Measurements from ENCODE around the gene NOVA2.

The NOVA2 gene

GRCh38 chr19:45895519-45895972, 78.1 kb downstream of the NOVA2 start:
- DNase-seq (ENCODE audit: low spot score): no peak

DNA sequence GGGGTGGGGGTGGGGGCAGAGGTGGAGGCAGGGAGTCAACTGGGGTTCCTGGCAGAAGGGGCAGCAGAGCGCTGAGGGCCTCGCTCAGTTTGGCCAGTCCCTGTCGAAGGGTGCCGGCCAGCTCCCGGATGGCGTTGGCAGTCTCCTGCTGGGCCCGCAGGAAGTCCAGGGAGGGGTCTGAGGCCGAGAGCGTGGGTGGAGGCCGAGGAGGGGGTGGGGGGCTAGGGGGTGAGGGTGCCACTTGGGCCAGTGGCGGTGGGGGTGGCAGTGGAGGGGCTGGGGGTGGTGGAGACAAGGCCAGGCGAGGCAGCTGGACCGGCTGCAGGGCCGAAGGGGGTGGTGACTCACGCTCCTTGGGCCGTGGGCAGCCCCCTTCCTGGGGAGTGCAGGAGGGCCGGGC, 82.8 kb downstream of the NOVA2 start:
- no peak for DNase-seq (ENCODE audit: low spot score)

DNA sequence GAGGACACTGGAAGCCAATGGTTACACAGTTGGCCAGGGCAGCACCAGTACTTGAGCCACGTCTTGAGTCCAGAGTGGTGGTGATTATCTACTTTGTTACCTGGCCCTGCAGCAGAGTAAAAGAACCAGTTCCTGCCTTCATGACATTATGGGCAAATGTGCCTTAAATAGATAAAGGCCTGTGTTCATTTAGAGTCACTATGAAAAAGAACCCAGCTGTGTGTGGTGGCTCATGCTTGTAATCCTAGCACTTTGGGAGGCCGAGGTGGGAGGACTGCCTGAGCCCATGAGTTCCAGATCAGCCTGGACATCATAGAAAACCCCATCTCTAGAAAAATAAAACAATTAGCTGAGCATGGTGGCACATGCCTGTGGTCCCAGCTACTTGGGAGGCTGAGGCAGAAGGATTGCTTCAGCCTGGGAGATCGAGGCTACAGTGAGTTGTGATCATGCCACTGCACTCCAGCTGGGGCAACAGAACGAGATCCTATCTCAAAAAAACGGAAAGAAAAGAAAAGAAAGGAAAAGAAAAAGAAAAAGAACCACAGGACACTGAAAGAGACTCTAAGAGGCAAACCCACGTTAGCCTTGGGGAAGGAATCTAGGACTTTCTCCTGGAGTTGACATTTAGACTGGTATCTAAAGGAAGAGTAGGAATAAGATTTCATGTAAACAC, 84.3 kb downstream of the NOVA2 start:
- no peak for DNase-seq (ENCODE audit: low spot score)

DNA sequence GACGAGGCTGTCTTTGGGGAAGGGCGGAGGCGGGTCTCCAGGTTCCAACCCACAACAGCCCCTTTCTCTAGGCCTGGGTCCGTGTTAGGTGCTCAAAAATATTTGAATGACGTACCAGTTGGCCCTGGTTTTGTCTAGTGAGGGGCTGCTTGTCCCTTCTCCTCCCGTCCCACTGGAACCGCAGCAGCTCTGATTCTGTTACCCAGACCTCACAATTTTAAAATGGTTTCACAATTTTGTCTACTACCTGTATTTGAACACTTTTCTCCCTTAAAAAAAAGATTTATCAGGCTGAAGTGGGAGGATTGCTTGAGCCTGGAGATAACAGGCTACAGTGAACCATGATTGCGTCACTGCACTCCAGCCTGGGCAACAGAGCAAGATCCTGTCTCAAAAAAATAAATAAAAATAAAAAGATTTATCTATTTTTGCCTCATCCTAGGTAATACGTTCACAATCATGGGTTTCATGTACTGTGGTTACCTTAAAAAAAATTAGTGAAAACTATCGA, 86.4 kb downstream of the NOVA2 start:
- no peak for DNase-seq (ENCODE audit: low spot score)

DNA sequence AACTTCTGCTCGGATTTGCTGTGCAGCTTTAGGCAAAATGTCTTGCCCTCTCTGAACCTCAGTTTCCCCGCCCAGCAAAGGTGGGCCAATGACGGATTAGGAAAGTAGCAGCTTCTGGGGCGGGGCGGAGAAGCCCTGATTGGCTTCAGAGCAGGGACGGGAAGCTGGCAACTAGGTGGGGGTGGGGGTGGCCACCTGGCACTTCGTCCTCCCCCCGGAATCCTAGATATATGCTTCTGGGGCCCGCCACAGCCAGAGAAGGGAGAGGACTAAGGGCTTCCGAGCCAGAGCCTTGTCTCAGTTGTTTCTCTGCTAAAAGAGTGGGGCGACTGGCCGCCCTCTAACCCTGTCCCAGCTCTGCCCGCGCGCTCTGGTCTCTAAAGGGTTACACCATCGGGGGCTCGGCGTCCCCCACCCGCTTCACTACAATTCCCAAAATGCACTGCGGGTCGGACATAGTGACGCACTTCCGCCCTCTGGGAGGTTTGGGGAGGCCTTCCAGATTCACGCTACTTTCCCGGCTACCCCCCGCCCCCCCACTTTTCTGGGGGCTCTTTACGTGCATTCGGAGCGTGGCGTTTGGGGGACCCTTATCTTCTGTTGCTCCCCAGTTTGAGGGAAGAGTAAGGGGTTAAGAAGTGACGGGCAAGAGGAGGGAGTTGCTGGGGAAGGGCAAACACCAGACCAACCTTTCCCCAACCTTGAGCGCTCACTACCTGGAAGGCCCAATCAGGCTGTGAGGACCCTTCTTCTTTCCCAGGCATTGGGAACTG, 87.1 kb downstream of the NOVA2 start:
- peak; percentile 94 for DNase-seq (ENCODE audit: low spot score)

DNA sequence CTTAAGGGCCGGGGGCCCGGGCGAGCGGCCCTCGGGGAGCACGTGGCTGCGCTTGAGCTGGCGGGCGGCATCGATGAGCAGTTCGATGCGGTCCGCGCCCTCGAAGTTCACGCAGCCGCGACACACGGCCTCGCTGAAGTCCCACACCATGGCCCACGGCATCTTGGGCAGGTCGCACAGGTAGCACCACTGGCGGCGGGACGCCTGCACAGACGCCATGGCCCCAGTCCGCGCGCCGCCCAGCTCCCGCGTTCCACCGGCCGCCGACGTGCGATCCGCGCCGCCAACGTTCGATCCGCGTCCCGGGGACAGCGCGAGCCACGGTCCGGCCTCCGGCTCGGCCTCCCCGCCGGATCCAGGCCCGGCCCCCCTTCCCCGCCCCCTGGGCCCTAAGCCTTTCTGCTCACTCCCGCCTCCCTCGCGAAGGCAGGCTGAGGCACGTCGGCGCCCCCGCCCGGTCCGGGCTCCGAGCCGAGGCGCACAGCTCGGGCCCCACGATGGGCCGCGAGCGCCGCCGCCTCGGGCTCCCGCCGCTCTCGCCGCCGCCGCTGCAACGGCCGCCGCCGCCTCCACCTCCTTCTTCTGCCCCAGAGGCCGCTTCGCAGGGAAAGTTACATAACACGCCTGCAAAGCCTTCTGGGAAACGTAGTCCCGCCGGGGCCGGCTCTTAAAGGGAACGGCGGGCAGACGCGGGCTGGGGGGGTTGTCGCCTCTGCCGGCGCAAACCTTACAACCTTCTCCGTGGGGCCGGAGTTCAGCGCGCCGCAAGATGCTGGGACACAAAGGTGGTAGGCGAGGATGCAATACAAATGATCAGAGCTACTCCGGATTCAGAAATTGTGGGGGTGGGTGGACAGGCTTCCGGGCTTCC, 87.9 kb downstream of the NOVA2 start, which contains the start of gene IRF2BP1:
Gene IRF2BP1 (minus strand): TSS at position 586 of the 871 bp plus-strand sequence. CDS start 367 bp downstream, at position 219.
- peak; percentile 94 for DNase-seq (ENCODE audit: low spot score)

- DNase-seq (ENCODE audit: low spot score): no peak
These were observed 88.7 kb downstream of the NOVA2 start for GRCh38 chr19:45884682-45885555.

GRCh38 chr19:45883881-45884681, 89.6 kb downstream of the NOVA2 start:
- no peak for DNase-seq (ENCODE audit: low spot score)
